ENCODE measurements around the gene ARHGAP15.

The ARHGAP15 gene

GRCh38 chr2:143433251-143433650, 304.0 kb downstream of the ARHGAP15 start:
- H3K9ac ChIP-seq (ENCODE audit: insufficient read length), result no peak overlapping the region
- TF ChIP-seq POLR2AphosphoS5 (IDR thresholded peaks at IDR 0.05; ENCODE audit: borderline replicate concordance, low read depth, low read length), result no peak
- TF ChIP-seq FOXP2 (optimal IDR thresholded peaks at IDR 0.05; ENCODE audit: control extremely low read depth, extremely low read length, insufficient read depth), result no peak
- no peak for TF ChIP-seq EZH2 (IDR thresholded peaks at IDR 0.05)
- no peak overlapping the region for H3K27ac ChIP-seq
- H3K36me3 ChIP-seq (ENCODE audit: insufficient read depth, low read length), result no peaks in the 10 kb centered on the region
- no peaks in the 10 kb centered on the region for H3K9me3 ChIP-seq (ENCODE audit: low read depth, low read length)
- DNase-seq (ENCODE audit: low read depth, low spot score), result no peak
- no peak overlapping the region for H3K4me3 ChIP-seq

- H3K4me3 ChIP-seq, result no peak overlapping the region
- H3K36me3 ChIP-seq (ENCODE audit: insufficient read depth, low read length), result no peaks in the 10 kb centered on the region
- no peak overlapping the region for H3K27ac ChIP-seq
- DNase-seq (ENCODE audit: low read depth, low spot score), result no peak
- TF ChIP-seq FOXP2 (optimal IDR thresholded peaks at IDR 0.05; ENCODE audit: control extremely low read depth, extremely low read length, insufficient read depth), result no peak
- TF ChIP-seq EZH2 (IDR thresholded peaks at IDR 0.05), result no peak
- TF ChIP-seq POLR2AphosphoS5 (IDR thresholded peaks at IDR 0.05; ENCODE audit: borderline replicate concordance, low read depth, low read length), result no peak
- no peaks in the 10 kb centered on the region for H3K9me3 ChIP-seq (ENCODE audit: low read depth, low read length)
- no peak overlapping the region for H3K9ac ChIP-seq (ENCODE audit: insufficient read length)
Observed at GRCh38 chr2:143433840-143434239, 304.6 kb downstream of the ARHGAP15 start.

- Histone ChIP-seq H3K36me3 (ENCODE audit: insufficient read depth, low read length) (no peaks in the 10 kb centered on the region), H3K9me3 (ENCODE audit: low read depth, low read length) (no peaks in the 10 kb centered on the region), H3K9ac (ENCODE audit: insufficient read length) (no peak overlapping the region), H3K4me3 (no peak overlapping the region), H3K27ac (no peak overlapping the region)
- no peak for DNase-seq (ENCODE audit: low read depth, low spot score)
- TF ChIP-seq EZH2 (IDR thresholded peaks at IDR 0.05) (no peak), FOXP2 (optimal IDR thresholded peaks at IDR 0.05; ENCODE audit: control extremely low read depth, extremely low read length, insufficient read depth) (no peak), POLR2AphosphoS5 (IDR thresholded peaks at IDR 0.05; ENCODE audit: borderline replicate concordance, low read depth, low read length) (no peak)
Observed at GRCh38 chr2:143434445-143434844, 305.2 kb downstream of the ARHGAP15 start.

GRCh38 chr2:143435131-143435530, 305.9 kb downstream of the ARHGAP15 start:
- no peak for DNase-seq (ENCODE audit: low read depth, low spot score)
- TF ChIP-seq POLR2AphosphoS5 (IDR thresholded peaks at IDR 0.05; ENCODE audit: borderline replicate concordance, low read depth, low read length) (no peak), FOXP2 (optimal IDR thresholded peaks at IDR 0.05; ENCODE audit: control extremely low read depth, extremely low read length, insufficient read depth) (no peak), EZH2 (IDR thresholded peaks at IDR 0.05) (no peak)
- Histone ChIP-seq H3K9ac (ENCODE audit: insufficient read length) (no peak overlapping the region), H3K36me3 (ENCODE audit: insufficient read depth, low read length) (no peaks in the 10 kb centered on the region), H3K27ac (no peak overlapping the region), H3K9me3 (ENCODE audit: low read depth, low read length) (no peaks in the 10 kb centered on the region), H3K4me3 (no peak overlapping the region)

- TF ChIP-seq POLR2AphosphoS5 (IDR thresholded peaks at IDR 0.05; ENCODE audit: borderline replicate concordance, low read depth, low read length) (no peak), EZH2 (IDR thresholded peaks at IDR 0.05) (no peak), FOXP2 (optimal IDR thresholded peaks at IDR 0.05; ENCODE audit: control extremely low read depth, extremely low read length, insufficient read depth) (no peak)
- Histone ChIP-seq H3K27ac (no peak overlapping the region), H3K36me3 (ENCODE audit: insufficient read depth, low read length) (no peaks in the 10 kb centered on the region), H3K4me3 (no peak overlapping the region), H3K9ac (ENCODE audit: insufficient read length) (no peak overlapping the region), H3K9me3 (ENCODE audit: low read depth, low read length) (no peaks in the 10 kb centered on the region)
- no peak for DNase-seq (ENCODE audit: low read depth, low spot score)
Observed at GRCh38 chr2:143436951-143437350, 307.7 kb downstream of the ARHGAP15 start.

DNA sequence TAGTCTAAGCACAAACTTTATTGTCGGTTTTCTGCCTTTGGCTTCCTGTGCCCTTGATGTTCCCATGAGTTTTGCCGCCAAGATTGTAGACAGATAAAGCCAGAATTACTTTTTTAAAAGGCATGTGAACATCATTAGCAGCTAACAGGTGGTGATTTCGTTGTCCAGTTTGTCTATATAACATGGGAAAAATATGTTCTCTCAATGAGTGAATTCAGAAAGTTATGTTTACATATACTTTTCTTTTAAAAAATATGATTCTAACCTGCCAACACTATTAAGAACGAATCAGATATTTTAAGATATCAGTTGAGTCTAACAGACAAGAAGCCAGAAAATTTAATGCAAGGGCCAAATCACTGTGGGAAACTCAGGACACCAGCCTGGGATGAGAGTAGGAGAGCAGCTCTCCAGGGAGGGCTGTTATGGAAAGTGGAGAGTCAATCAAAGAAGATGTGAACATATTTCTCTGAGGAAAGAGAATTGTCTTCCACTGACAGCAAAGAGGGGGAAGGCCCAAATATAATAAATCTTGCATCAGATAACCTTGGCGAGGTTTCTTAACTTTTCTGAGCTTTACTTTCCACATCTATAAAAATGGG, 311.3 kb downstream of the ARHGAP15 start:
- H3K36me3 ChIP-seq (ENCODE audit: insufficient read depth, low read length), result no peaks in the 10 kb centered on the region
- no peak for TF ChIP-seq EZH2 (IDR thresholded peaks at IDR 0.05)
- TF ChIP-seq POLR2AphosphoS5 (IDR thresholded peaks at IDR 0.05; ENCODE audit: borderline replicate concordance, low read depth, low read length), result no peak
- no peak for TF ChIP-seq FOXP2 (optimal IDR thresholded peaks at IDR 0.05; ENCODE audit: control extremely low read depth, extremely low read length, insufficient read depth)
- no peak for DNase-seq (ENCODE audit: low read depth, low spot score)
- H3K4me3 ChIP-seq, result no peak overlapping the region
- H3K9ac ChIP-seq (ENCODE audit: insufficient read length), result no peak overlapping the region
- H3K27ac ChIP-seq, result no peak overlapping the region
- H3K9me3 ChIP-seq (ENCODE audit: low read depth, low read length), result no peaks in the 10 kb centered on the region

DNA sequence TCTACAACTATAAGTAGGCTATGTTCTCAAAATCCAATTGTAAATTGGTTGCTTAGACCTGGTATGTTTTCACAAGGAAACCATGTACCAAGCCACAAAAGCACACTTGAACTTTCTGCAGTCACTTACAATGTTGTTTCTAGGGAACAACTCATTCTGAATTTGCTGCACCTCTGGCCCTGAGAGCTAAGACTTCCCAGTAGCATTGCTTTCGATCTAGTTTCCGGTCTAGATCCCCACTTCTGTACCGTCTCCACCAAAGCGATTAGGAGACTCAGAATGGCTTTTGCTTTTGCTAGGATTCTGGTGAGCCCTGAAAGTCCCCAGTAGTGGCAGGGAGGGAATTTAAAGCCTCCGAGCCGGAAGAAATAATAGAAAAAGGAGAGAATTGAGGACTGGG, 313.0 kb downstream of the ARHGAP15 start:
- H3K4me3 ChIP-seq, result no peak overlapping the region
- no peak for TF ChIP-seq POLR2AphosphoS5 (IDR thresholded peaks at IDR 0.05; ENCODE audit: borderline replicate concordance, low read depth, low read length)
- no peak for TF ChIP-seq EZH2 (IDR thresholded peaks at IDR 0.05)
- TF ChIP-seq FOXP2 (optimal IDR thresholded peaks at IDR 0.05; ENCODE audit: control extremely low read depth, extremely low read length, insufficient read depth), result no peak
- H3K27ac ChIP-seq, result no peak overlapping the region
- H3K36me3 ChIP-seq (ENCODE audit: insufficient read depth, low read length), result no peaks in the 10 kb centered on the region
- no peaks in the 10 kb centered on the region for H3K9me3 ChIP-seq (ENCODE audit: low read depth, low read length)
- H3K9ac ChIP-seq (ENCODE audit: insufficient read length), result no peak overlapping the region
- no peak for DNase-seq (ENCODE audit: low read depth, low spot score)

GRCh38 chr2:143451642-143452281, 322.5 kb downstream of the ARHGAP15 start:
- Histone ChIP-seq H3K9ac (ENCODE audit: insufficient read length) (no peak overlapping the region), H3K4me3 (peak overlapping the region; percentile 47), H3K9me3 (ENCODE audit: low read depth, low read length) (no peaks in the 10 kb centered on the region), H3K27ac (no peak overlapping the region; the same call in 1 of the 2 replicates), H3K36me3 (ENCODE audit: insufficient read depth, low read length) (no peaks in the 10 kb centered on the region)
- DNase-seq (ENCODE audit: low read depth, low spot score), result peak; percentile 94
- TF ChIP-seq POLR2AphosphoS5 (IDR thresholded peaks at IDR 0.05; ENCODE audit: borderline replicate concordance, low read depth, low read length) (peak; percentile 74; the same call in 1 of the 2 replicates), EZH2 (IDR thresholded peaks at IDR 0.05) (no peak)
